Spinal cord (tissue), 10 donors: ENCODE results near the gene ALOX15. TPM values are rescaled to one million over a fixed set of nuclear protein-coding genes. Genes with fewer than 3 reads are reported as not detected.
A peak's percentile ranks its signal among the peaks of the same experiment; 100 is the strongest.
"Not testable (repeated sequence)": the region's sequence is repeated elsewhere in the genome, so short reads cannot be mapped to it uniquely, and the experiment has no call there.

Experiments
- DNase-seq, 6 donors: peaks; one replicate each; pipeline versions ENCODE4 v3.0.0 to v3.0.0-alpha.2; 2013 to 2015; ENCODE audit warnings: low spot score in 6 of 6, low read depth in 4 of 6
- H3K27ac ChIP-seq: one replicate; pipeline ENCODE4 v1.5.1; 2013; ENCODE audit warnings: low read depth, low read length, control low read depth
- H3K27me3 ChIP-seq: one replicate; pipeline ENCODE4 v1.6.1; 2013; ENCODE audit warnings: low read length; ENCODE audit not compliant: control insufficient read depth, insufficient read depth
- H3K36me3 ChIP-seq: one replicate; pipeline ENCODE4 v1.6.1; 2013; ENCODE audit warnings: low read length; ENCODE audit not compliant: control insufficient read depth, insufficient read depth
- H3K4me1 ChIP-seq: one replicate; pipeline ENCODE4 v1.6.1; 2013; ENCODE audit warnings: low read length; ENCODE audit not compliant: control insufficient read depth, insufficient read depth
- H3K4me3 ChIP-seq: one replicate; pipeline ENCODE4 v1.5.1; 2013; ENCODE audit warnings: low read depth, low read length, control low read depth
- H3K9me3 ChIP-seq: one replicate; pipeline ENCODE4 v1.6.1; 2013; ENCODE audit warnings: low read length; ENCODE audit not compliant: control insufficient read depth, insufficient read depth
- WGBS: methylation state at CpG from one replicate; pipeline ENCODE4 v1.1.5; 2013; ENCODE audit warnings: missing lambda C conversion rate; ENCODE audit not compliant: insufficient coverage; 5-methylcytosine and 5-hydroxymethylcytosine counted together
- polyA plus RNA-seq, 2 donors: library from polyadenylated mRNA; unstranded; fragments of 120-200 nt; gene quantifications; one replicate each; pipeline ENCODE4 v1.2.1, GENCODE V29; 2013; ENCODE audit not compliant: insufficient read length in 2 of 2
- total RNA-seq, 2 donors: library from RNA; depleted of rRNA in 1 of 2; stranded (reverse); fragments of 120-200 nt in 1 of 2; fragments of >200 nt in 1 of 2; gene quantifications; one replicate each; pipeline versions ENCODE4 v1.2.3 to v1.2.4, GENCODE V29; 2013 to 2014
- donor health status: healthy.

Gene ALOX15
- total and polyA plus RNA-seq, 4 donors: 3.0 to 16.3 (median 8.7) TPM

GRCh38 chr17:4599505-4600281, 41.8 kb downstream of the ALOX15 start:
- Histone ChIP-seq H3K4me1 (peaks cover 45% of the 10 kb centered on the region), H3K27me3 (no peaks in the 10 kb centered on the region), H3K4me3 (no peak overlapping the region), H3K9me3 (no peaks in the 10 kb centered on the region), H3K36me3 (peaks cover 27% of the 10 kb centered on the region), H3K27ac (peak overlapping the region; percentile 3)
- WGBS: 36% methylated on average over 19 of the region's 25 CpGs
- peak in 2 of 6 donors; percentile 39 to 58 for DNase-seq

GRCh38 chr17:4598776-4599504, 42.5 kb downstream of the ALOX15 start:
- Histone ChIP-seq H3K4me1 (peaks cover 41% of the 10 kb centered on the region), H3K27ac (no peak overlapping the region), H3K27me3 (no peaks in the 10 kb centered on the region), H3K9me3 (no peaks in the 10 kb centered on the region), H3K36me3 (peaks cover 27% of the 10 kb centered on the region), H3K4me3 (no peak overlapping the region)
- DNase-seq: no peak
- WGBS: 73% methylated on average over 16 of the region's 20 CpGs

- DNase-seq: no peak
- Histone ChIP-seq H3K36me3 (peaks cover 30% of the 10 kb centered on the region), H3K4me3 (no peak overlapping the region), H3K9me3 (no peaks in the 10 kb centered on the region), H3K4me1 (peaks cover 46% of the 10 kb centered on the region), H3K27me3 (no peaks in the 10 kb centered on the region), H3K27ac (no peak overlapping the region)
- WGBS: 70% methylated on average over 13 of the region's 13 CpGs
These were observed 43.5 kb downstream of the ALOX15 start for GRCh38 chr17:4597975-4598374.

GRCh38 chr17:4596636-4597380, 44.7 kb downstream of the ALOX15 start:
- 90% methylated on average over 36 of the region's 36 CpGs for WGBS
- Histone ChIP-seq H3K36me3 (peaks cover 34% of the 10 kb centered on the region), H3K9me3 (no peaks in the 10 kb centered on the region), H3K27me3 (no peaks in the 10 kb centered on the region), H3K27ac (no peak overlapping the region), H3K4me3 (no peak overlapping the region), H3K4me1 (peaks cover 50% of the 10 kb centered on the region)
- no peak for DNase-seq

GRCh38 chr17:4595685-4596342, 45.7 kb downstream of the ALOX15 start:
- H3K4me3 ChIP-seq, H3K9me3 ChIP-seq, H3K27me3 ChIP-seq, H3K27ac ChIP-seq, DNase-seq: not testable (repeated sequence)
- 91% methylated on average over 14 of the region's 23 CpGs for WGBS
- H3K36me3 ChIP-seq: peaks cover 34% of the 10 kb centered on the region
- peaks cover 54% of the 10 kb centered on the region for H3K4me1 ChIP-seq

- DNase-seq: peak in 2 of 6 donors; percentile 28 to 40
- Histone ChIP-seq H3K27me3 (no peaks in the 10 kb centered on the region), H3K4me1 (peaks cover 48% of the 10 kb centered on the region), H3K9me3 (no peaks in the 10 kb centered on the region), H3K36me3 (peaks cover 32% of the 10 kb centered on the region), H3K4me3 (no peak overlapping the region), H3K27ac (no peak overlapping the region)
- 27% methylated on average over 26 of the region's 29 CpGs for WGBS
These were observed 46.4 kb downstream of the ALOX15 start for GRCh38 chr17:4594931-4595684.

GRCh38 chr17:4594406-4594805, 47.1 kb downstream of the ALOX15 start:
- peaks cover 41% of the 10 kb centered on the region for H3K4me1 ChIP-seq
- no peaks in the 10 kb centered on the region for H3K27me3 ChIP-seq

GRCh38 chr17:4593021-4593421, 48.5 kb downstream of the ALOX15 start:
- H3K4me3 ChIP-seq: no peak overlapping the region
- H3K9me3 ChIP-seq: no peaks in the 10 kb centered on the region
- H3K27me3 ChIP-seq: no peaks in the 10 kb centered on the region
- no peak for DNase-seq
- no peak overlapping the region for H3K27ac ChIP-seq
- H3K4me1 ChIP-seq: peaks cover 30% of the 10 kb centered on the region
- 81% methylated on average over 10 of the region's 14 CpGs for WGBS
- peaks cover 26% of the 10 kb centered on the region for H3K36me3 ChIP-seq

More at GRCh38 chr17:4594406-4594805, 47.1 kb downstream of the ALOX15 start:
- no peak overlapping the region for H3K27ac ChIP-seq
- no peak for DNase-seq
- H3K4me3 ChIP-seq: no peak overlapping the region
- no peaks in the 10 kb centered on the region for H3K9me3 ChIP-seq
- 100% methylated on average over 2 of the region's 7 CpGs for WGBS
- peaks cover 28% of the 10 kb centered on the region for H3K36me3 ChIP-seq
